Adrenal gland (tissue), 5 donors: ENCODE results near the gene VSX1.

Experiments
- CTCF ChIP-seq, 6 experiments: fragments of 450-650 bp in 4 of 6; fragments of 200-600 bp in 2 of 6; sonication (generic) in 1 of 6; IDR thresholded peaks; 1 replicate in 5 of 6; 2 replicates in 1 of 6; pipeline versions ENCODE4 v1.5.1 to v1.8.0; 2016 to 2021; ENCODE audit warnings: antibody characterized with exemption in 6 of 6, mild to moderate bottlenecking in 2 of 6, moderate library complexity in 1 of 6
- POLR2A ChIP-seq, 2 donors: fragments of 450-650 bp; IDR thresholded peaks; one replicate each; pipeline ENCODE4 v1.6.1; 2017; ENCODE audit warnings: antibody characterized with exemption in 2 of 2, mild to moderate bottlenecking in 2 of 2, moderate library complexity in 1 of 2
- donor health status: DM: no; HTN: no; CAD: no.

DNA sequence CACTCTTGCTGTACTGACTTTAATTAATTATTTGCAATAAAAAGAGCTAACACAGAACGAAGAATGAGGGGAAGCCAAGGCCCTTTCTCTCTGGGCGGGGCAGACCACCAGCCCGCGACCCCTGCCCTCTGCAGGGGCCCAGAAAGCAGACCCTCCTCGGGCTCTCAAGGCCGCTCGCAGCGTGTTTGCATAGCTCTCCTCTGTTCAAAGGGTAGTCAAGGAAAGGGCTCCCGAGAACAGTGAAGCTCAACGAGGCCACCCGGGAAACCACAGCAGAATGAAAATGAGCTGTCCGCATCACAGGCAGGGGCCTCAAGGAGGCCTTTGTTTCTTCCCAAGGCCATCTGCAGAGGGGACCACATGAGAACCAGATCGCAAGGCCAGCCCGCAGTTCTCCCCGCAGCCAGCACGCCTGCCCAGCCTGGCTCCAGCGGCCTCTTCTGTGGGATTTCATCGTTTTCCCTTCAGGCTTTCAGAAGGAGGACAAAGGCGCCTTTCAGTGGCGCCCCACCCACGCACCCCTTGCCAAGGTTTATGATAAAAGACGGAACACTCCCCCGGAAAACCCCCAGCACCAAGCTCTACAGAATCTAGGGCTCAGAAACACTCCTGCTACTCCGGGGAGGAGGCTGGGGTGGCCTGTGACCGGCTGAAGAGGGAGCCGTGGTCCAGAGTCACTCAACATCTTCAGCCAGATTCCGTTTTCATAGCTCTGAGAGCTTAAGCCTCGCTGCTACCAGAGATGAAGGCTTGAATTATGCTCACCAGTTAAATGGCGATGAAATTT lies 49.3 kb downstream of the VSX1 start:
- no peak for TF ChIP-seq CTCF (IDR thresholded peaks at IDR 0.05)
- no peak for TF ChIP-seq POLR2A (IDR thresholded peaks at IDR 0.05)
